IMR-90 (cell line): ENCODE results near the gene AMFR. TPM values are rescaled to one million over a fixed set of nuclear protein-coding genes. Genes with fewer than 3 reads are reported as not detected.

ENCODE experiments used
- ATAC-seq: fragments of 200-7000 bp; cut with Tn5 transposase; 2 replicates; pipeline ENCODE4 v1.9.1; 2020; ENCODE audit warnings: low read depth, mild to moderate bottlenecking, moderate library complexity
- BruUV-seq: library from RNA; stranded (reverse); fragments of 400-500 nt; replicated peaks from 2 replicates; lab custom pipeline; 2021; lab: Mats Ljungman, UMichigan
- CTCF ChIA-PET: fragments of 300-600 bp; formaldehyde crosslinking; extraction: SDS; loops from one replicate; lab custom pipeline; 2021; ENCODE audit warnings: antibody characterized with exemption; lab: Yijun Ruan, JAX
- POLR2A ChIA-PET: fragments of 300-600 bp; sonication (Branson Sonifier 250); formaldehyde crosslinking; loops from one replicate; lab custom pipeline; 2022; ENCODE audit warnings: antibody characterized with exemption; ENCODE audit not compliant: unreplicated experiment; lab: Charles Lee
- DNase-seq: peaks from one replicate; pipeline ENCODE4 v3.0.0; 2013
- H2AFZ ChIP-seq: replicated peaks from 2 replicates; pipeline ENCODE3; 2013; ENCODE audit warnings: low read length, mild to moderate bottlenecking; ENCODE audit not compliant: poor library complexity
- H2AK5ac ChIP-seq: 2 replicates; pipeline ENCODE4 v1.6.1; 2013; ENCODE audit warnings: low read depth, low read length, inconsistent platforms
- H2AK9ac ChIP-seq: replicated peaks from 2 replicates; pipeline ENCODE3; 2013; ENCODE audit warnings: mild to moderate bottlenecking, low read depth, low read length, moderate library complexity; ENCODE audit not compliant: poor library complexity
- H2BK120ac ChIP-seq: 2 replicates; pipeline ENCODE4 v1.6.1; 2013; ENCODE audit warnings: low read depth, low read length, inconsistent platforms
- H2BK15ac ChIP-seq: 3 replicates; pipeline ENCODE4 v1.6.1; 2013; ENCODE audit warnings: low read depth, low read length, inconsistent platforms
- H2BK20ac ChIP-seq: 2 replicates; pipeline ENCODE4 v1.6.1; 2013; ENCODE audit warnings: low read depth, mild to moderate bottlenecking, inconsistent platforms, low read length, moderate library complexity
- H2BK5ac ChIP-seq: 2 replicates; pipeline ENCODE4 v1.6.1; 2013; ENCODE audit warnings: mild to moderate bottlenecking, low read depth, low read length, inconsistent platforms; ENCODE audit not compliant: poor library complexity, severe bottlenecking
- H3K14ac ChIP-seq: replicated peaks from 2 replicates; pipeline ENCODE4 v1.6.1; 2013; ENCODE audit warnings: low read depth, low read length, inconsistent platforms
- H3K18ac ChIP-seq: 2 replicates; pipeline ENCODE4 v1.6.1; 2013; ENCODE audit warnings: low read depth, low read length, control low read depth
- H3K23ac ChIP-seq: 2 replicates; pipeline ENCODE4 v1.6.1; 2013; ENCODE audit warnings: low read depth, low read length, inconsistent platforms
- H3K27ac ChIP-seq: 2 replicates; pipeline ENCODE4 v1.5.1; 2013; ENCODE audit warnings: mild to moderate bottlenecking, control low read depth, low read length; ENCODE audit not compliant: insufficient read depth
- H3K27me3 ChIP-seq: 2 replicates; pipeline ENCODE4 v1.6.1; 2013; ENCODE audit warnings: low read length; ENCODE audit not compliant: control insufficient read depth, insufficient read depth
- H3K36me3 ChIP-seq: 2 replicates; pipeline ENCODE4 v1.6.1; 2013; ENCODE audit warnings: low read length, mixed read lengths; ENCODE audit not compliant: control insufficient read depth, insufficient read depth
- H3K4ac ChIP-seq: 2 replicates; pipeline ENCODE4 v1.6.1; 2013; ENCODE audit warnings: low read depth, low read length, inconsistent platforms
- H3K4me1 ChIP-seq: 2 replicates; pipeline ENCODE4 v1.6.1; 2013; ENCODE audit warnings: low read length, mixed read lengths; ENCODE audit not compliant: control insufficient read depth, insufficient read depth
- H3K4me2 ChIP-seq: 2 replicates; pipeline ENCODE4 v1.6.1; 2013; ENCODE audit warnings: low read depth, mild to moderate bottlenecking, control low read depth, low read length, moderate library complexity
- H3K4me3 ChIP-seq: 2 replicates; pipeline ENCODE4 v1.5.1; 2013; ENCODE audit warnings: low read depth, mild to moderate bottlenecking, control low read depth, low read length, moderate library complexity; ENCODE audit not compliant: insufficient read depth
- H3K56ac ChIP-seq: 2 replicates; pipeline ENCODE4 v1.6.1; 2013; ENCODE audit warnings: low read length, inconsistent platforms; ENCODE audit not compliant: insufficient read depth; ENCODE audit errors: extremely low read depth
- H3K79me1 ChIP-seq, 2 experiments: 2 replicates each; pipeline ENCODE4 v1.6.1; 2013; ENCODE audit warnings: low read length in 2 of 2, inconsistent platforms in 1 of 2, low read depth in 1 of 2
- H3K9ac ChIP-seq: 2 replicates; pipeline ENCODE4 v1.6.1; 2013; ENCODE audit warnings: low read depth, low read length, control low read depth
- H3K9me1 ChIP-seq: 2 replicates; pipeline ENCODE4 v1.6.1; 2013; ENCODE audit warnings: low read length, inconsistent platforms; ENCODE audit not compliant: insufficient read depth
- H3K9me3 ChIP-seq: 2 replicates; pipeline ENCODE4 v1.6.1; 2013; ENCODE audit warnings: low read length; ENCODE audit not compliant: control insufficient read depth, insufficient read depth
- H4K20me1 ChIP-seq: 2 replicates; pipeline ENCODE4 v1.6.1; 2013; ENCODE audit warnings: low read length, inconsistent platforms; ENCODE audit not compliant: insufficient read depth
- H4K5ac ChIP-seq: 2 replicates; pipeline ENCODE4 v1.6.1; 2013; ENCODE audit warnings: mild to moderate bottlenecking, low read depth, low read length, control low read depth
- H4K8ac ChIP-seq, 2 experiments: 2 replicates each; pipeline ENCODE4 v1.6.1; 2013; ENCODE audit warnings: low read depth in 2 of 2, low read length in 2 of 2, control low read depth in 1 of 2, inconsistent platforms in 1 of 2
- H4K91ac ChIP-seq: 2 replicates; pipeline ENCODE4 v1.6.1; 2013; ENCODE audit warnings: low read depth, low read length, inconsistent platforms; ENCODE audit not compliant: insufficient read depth
- BHLHE40 ChIP-seq: fragments of 150-350 bp; IDR thresholded peaks from 2 replicates; pipeline ENCODE4 v1.6.1; 2016; ENCODE audit warnings: mild to moderate bottlenecking, low read depth, low read length
- CEBPB ChIP-seq: IDR thresholded peaks from 2 replicates; pipeline ENCODE4 v1.6.1; 2012; ENCODE audit warnings: low read depth, low read length, improper control_type of control experiment
- WGBS, 2 experiments: methylation state at CpG; one replicate each; pipeline versions ENCODE4 v1.1.5 to v1.1.7; 2013; ENCODE audit warnings: missing lambda C conversion rate in 2 of 2; ENCODE audit not compliant: insufficient read length in 1 of 2; ENCODE audit errors: extremely low coverage in 2 of 2; 5-methylcytosine and 5-hydroxymethylcytosine counted together
- dilution Hi-C: fragments of 300-500 bp; cut with HindIII; formaldehyde crosslinking; loops from one replicate; pipeline ENCODE4 v1.14.3; 2018; ENCODE audit warnings: low sequenced_read_pairs; ENCODE audit not compliant: unreplicated experiment
- in situ Hi-C: fragments of 300-500 bp; cut with MboI; formaldehyde crosslinking; loops from 3 replicates; pipeline ENCODE4 v1.14.3; 2019; ENCODE audit warnings: low sequenced_read_pairs, inconsistent platforms, mixed read lengths
- intact Hi-C: fragments of 100-400 bp; cut with micrococcal nuclease; formaldehyde crosslinking; loops from 2 replicates; pipeline ENCODE4 v1.10.0; 2022
- polyA plus RNA-seq, 3 experiments: library from polyadenylated mRNA; depleted of rRNA; stranded (reverse); fragments of >200 nt; gene quantifications; 2 replicates each; pipeline ENCODE4 v1.2.3, GENCODE V29; 2012; ENCODE audit warnings: low replicate concordance in 1 of 3
- total RNA-seq: library from RNA; depleted of rRNA; stranded (reverse); fragments of >200 nt; gene quantifications from 2 replicates; pipeline ENCODE4 v1.2.3, GENCODE V29; 2012

Gene AMFR
- total and polyA plus RNA-seq, 2 of the 4 experiments (the other 2 are of a cell fraction): 60.7 to 216 TPM

GRCh38 chr16:56411624-56412023 lies 13.7 kb downstream of the AMFR start:
- ChIA-PET POLR2A (no interaction called here), CTCF (no interaction called here)
- H4K20me1 ChIP-seq: peaks cover 16% of the 10 kb centered on the region; the same call in 1 of the 2 replicates
- dilution Hi-C loops (no loop called here), intact Hi-C loops (no loop called here), in situ Hi-C loops (no loop called here)
- no peak overlapping the region for H3K18ac ChIP-seq
- no peak overlapping the region for H3K4ac ChIP-seq
- no peak overlapping the region for H2BK5ac ChIP-seq
- peaks cover 20% of the 10 kb centered on the region for H3K36me3 ChIP-seq
- no CpG with 5 or more reads among the region's 2 CpGs for WGBS, 2 experiments
- H2AK9ac ChIP-seq: no peak overlapping the region
- no peak overlapping the region for H3K4me2 ChIP-seq
- no peak overlapping the region for H4K91ac ChIP-seq
- 0 out of 2 replicates have a peak, but pooled peaks cover 3% of the 10 kb centered on the region for H3K4me1 ChIP-seq
- H2BK20ac ChIP-seq: no peak overlapping the region
- TF ChIP-seq CEBPB: 0 out of 2 replicates have a peak, but pooled peaks have one; percentile 38
- no peak for TF ChIP-seq BHLHE40
- H3K9ac ChIP-seq: no peak overlapping the region
- no peak overlapping the region for H2BK120ac ChIP-seq
- H4K8ac ChIP-seq: no peak overlapping the region
- no peak overlapping the region for H3K56ac ChIP-seq
- DNase-seq (no peak), ATAC-seq (no peak)
- H3K9me1 ChIP-seq: peaks cover 6% of the 10 kb centered on the region; the same call in 1 of the 2 replicates
- H3K79me1 ChIP-seq: peaks cover 33 to 63% of the 10 kb centered on the region in 2 experiments
- H2AFZ ChIP-seq: no peak overlapping the region
- no peak overlapping the region for H2AK5ac ChIP-seq
- H2BK15ac ChIP-seq: no peak overlapping the region
- H3K27ac ChIP-seq: no peak overlapping the region
- H3K27me3 ChIP-seq: no peaks in the 10 kb centered on the region
- H3K23ac ChIP-seq: no peak overlapping the region
- H3K4me3 ChIP-seq: no peak overlapping the region
- H4K5ac ChIP-seq: no peak overlapping the region
- H3K14ac ChIP-seq: no peak overlapping the region
- no peaks in the 10 kb centered on the region for H3K9me3 ChIP-seq
- BruUV-seq: no TSS peak
